AG08395 (cell line): ENCODE measurements around the gene TPP1.

ENCODE experiments used
- DNase-seq: peaks from one replicate; pipeline ENCODE4 v3.0.0; 2012; ENCODE audit warnings: mixed read lengths, low spot score

TPP1 gene

DNA sequence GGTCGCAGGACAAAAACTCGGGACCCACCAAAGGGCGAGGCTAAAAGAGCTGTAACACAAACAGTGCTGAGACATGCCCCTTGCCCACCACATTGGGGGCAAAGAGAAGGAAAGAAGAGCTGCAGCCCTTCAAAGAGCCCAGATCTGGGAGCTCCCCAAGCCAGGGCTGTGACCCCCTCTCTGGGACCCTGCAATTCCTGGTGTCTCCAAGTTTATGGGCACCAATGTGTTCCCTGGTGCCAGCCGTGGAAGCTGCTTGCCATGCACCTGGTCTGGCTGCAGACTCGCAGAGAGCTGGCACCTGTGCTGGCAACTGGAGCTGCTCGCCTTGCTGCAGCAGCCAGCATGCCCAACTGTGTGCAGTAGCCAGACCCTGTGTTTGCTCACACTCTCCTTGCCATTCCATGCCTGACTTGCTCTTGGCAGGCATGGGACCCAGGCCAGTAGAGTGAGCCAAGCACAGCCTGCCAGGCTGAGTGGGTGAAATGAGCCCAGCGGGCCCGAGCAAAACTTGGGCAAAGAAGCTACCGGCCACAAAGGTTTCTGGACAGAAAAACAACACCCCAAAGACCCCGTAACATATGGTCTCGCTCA is 31.8 kb downstream of the TPP1 start:
- no peak for DNase-seq

GRCh38 chr11:6586434-6587359 is 32.5 kb downstream of the TPP1 start:
- peak; percentile 28 for DNase-seq

- DNase-seq, result no peak
These were observed 34.7 kb downstream of the TPP1 start for GRCh38 chr11:6584528-6584927.

- no peak for DNase-seq
These were observed 35.6 kb downstream of the TPP1 start for GRCh38 chr11:6583584-6583983.

DNA sequence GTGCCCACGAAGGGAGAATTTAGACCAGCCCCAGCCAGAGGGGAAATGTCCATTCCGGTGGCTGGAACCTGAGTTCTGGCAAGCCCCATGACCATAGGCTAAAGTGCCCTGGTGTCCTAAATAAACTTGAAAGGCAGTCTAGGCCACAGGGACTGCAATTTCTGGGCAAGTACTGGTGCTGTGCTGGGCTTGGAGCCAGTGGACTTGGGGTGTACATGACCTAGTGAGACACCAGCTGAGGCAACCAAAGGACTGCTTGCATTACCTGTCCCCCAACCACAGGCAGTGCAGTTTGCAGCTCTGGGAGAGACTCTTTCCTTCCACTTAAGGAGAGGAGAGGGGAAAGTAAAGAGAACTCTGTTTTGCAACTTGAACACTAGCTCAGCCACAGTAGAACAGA is 39.5 kb downstream of the TPP1 start:
- DNase-seq, result no peak

DNA sequence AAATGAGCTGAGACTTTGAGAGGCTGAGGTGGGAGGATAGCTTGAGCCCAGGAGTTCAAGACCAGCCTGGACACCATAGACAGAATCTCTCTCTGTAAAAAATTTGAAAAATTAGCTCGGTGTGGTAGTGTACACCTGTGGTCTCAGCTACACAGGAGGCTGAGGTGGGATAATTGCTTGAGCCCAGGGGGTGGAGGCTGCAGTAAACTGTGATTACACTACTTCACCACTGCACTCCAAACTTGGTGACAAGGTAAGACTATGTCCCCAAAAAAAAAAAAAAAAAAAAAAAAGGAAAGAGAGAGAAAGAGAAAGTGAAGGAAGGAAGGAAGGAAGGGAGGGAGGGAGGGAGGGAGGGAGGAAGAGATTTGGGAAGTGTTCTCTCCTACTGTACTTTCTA is 41.1 kb downstream of the TPP1 start:
- DNase-seq, result no peak

DNA sequence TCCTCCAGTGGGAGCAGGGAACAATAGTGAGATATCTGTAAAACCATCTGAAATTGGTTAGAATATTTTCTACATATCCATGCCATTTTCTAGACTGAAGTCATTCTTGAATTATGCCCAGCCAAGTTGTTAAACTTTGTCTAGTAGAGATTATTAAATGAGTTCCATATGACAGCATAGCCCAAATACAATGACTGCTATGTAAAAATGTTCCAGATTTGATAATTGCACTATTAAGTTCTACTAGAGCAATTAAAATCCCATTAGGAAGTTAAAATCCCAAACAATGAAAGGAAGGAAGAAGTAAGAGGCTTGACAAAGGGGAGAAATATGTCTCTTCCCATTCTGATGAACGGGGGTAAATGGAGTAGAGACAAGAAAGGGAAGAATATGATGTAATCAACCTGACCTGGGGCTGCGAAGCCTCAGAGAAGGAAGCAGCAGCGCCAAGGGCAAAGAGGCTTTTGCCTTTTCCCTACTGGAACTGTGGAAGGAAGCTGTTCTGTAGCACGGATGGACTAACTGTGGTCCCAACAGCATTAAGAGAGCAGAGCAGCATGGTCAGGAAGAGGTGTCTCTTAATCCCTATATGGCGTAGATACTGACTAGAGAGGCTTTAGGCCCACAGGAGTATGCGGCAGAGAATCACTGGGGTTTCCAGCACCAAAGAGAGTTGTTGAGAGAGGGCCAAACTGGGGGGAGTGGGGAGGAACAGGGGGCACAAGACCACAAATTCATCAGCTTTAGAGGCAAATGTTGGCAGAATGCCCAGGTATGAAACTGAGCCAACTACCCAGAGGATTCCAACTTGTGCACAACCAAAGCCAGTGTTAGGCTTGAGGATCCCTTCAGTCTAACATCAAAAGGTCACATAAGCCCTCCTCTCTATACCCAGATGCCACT is 42.5 kb downstream of the TPP1 start:
- peak; percentile 81 for DNase-seq

- DNase-seq, result no peak
These were observed 44.2 kb downstream of the TPP1 start for GRCh38 chr11:6574816-6575715.

GRCh38 chr11:6572215-6572614 is 47.0 kb downstream of the TPP1 start:
- DNase-seq, result peak; percentile 83

DNA sequence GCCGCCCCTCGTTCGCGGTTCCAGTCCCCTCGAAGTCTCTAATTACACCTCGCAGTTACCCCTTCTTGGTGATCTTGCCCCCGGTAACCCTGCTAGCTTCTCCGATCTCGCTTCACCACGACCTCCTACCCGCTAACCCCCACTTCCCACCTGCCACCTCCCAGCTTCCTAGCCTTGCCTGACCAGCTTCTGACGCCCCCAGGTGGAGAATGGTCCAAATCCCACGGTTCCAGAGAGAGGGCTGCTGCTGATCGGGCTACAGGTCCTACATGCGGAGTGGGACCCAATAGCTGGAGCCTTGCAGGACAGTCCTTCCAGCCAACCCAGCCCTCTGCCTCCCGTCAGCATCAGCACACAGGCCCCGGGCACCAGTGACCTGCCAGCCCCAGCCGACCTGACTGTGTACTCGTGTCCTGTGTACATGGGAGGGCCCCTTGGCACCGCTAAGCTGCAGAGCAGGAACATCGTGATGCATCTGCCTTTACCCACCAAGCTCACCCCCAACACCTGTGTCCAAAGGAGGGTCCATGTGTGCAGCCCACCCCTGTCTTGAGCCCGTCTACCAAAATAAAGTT is 47.7 kb downstream of the TPP1 start:
- no peak for DNase-seq

GRCh38 chr11:6570691-6571427 is 48.4 kb downstream of the TPP1 start:
- no peak for DNase-seq

DNA sequence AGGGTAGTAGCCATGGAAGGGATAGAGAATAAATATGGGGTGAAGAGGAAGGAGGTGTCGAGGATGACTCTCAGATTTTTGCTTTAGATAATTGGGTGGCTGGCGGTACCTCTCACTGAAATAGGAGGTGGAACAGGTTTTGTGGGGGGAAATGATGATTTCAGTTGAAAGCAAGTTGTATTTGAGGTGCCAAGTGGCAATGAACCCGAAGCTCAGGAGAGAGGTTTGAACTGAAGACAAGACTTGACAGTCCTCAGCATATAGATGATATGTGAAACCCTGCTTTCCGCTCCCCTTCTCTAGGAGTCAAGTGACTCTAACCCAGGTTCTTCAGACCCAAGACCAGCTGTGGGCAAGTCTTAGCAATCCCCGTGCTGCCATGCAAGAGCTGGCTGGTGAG is 49.5 kb downstream of the TPP1 start:
- no peak for DNase-seq

DNA sequence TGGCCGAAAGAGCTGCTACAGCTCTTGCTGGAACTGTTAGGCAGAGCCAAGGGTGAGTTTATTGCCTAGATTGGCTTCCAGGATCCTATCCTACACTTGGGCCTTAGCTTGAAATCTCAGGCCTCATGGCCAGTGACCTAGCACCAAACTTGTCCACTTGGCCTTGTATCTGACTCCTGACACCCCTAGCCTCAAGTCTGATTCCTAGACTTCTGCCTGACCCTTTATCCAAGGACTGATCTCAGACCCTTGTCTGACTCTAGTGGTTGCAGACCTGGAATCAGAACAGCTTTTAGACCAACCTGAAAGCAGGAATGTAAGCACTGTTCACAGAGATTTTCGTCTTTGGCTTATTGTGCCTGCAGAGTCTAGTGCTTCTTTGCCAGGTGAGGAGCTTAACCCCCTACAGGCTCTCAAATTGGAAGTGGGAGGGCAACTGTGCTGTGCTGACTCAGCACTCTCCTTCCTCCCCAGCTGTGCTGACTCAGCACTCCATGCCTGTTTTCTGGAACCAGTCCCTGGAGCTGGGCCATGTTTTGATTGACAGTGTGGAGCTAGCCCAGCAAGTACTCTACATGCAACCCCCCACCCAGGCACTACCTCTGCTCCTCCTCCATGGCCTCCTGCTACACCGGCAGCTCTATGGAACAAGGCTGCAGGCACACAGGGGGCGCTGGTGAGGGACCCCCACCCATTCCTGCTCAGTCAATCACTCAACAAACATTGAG is 50.9 kb downstream of the TPP1 start:
- DNase-seq, result peak; percentile 58

- no peak for DNase-seq
These were observed 51.9 kb downstream of the TPP1 start for GRCh38 chr11:6567371-6567745.

DNA sequence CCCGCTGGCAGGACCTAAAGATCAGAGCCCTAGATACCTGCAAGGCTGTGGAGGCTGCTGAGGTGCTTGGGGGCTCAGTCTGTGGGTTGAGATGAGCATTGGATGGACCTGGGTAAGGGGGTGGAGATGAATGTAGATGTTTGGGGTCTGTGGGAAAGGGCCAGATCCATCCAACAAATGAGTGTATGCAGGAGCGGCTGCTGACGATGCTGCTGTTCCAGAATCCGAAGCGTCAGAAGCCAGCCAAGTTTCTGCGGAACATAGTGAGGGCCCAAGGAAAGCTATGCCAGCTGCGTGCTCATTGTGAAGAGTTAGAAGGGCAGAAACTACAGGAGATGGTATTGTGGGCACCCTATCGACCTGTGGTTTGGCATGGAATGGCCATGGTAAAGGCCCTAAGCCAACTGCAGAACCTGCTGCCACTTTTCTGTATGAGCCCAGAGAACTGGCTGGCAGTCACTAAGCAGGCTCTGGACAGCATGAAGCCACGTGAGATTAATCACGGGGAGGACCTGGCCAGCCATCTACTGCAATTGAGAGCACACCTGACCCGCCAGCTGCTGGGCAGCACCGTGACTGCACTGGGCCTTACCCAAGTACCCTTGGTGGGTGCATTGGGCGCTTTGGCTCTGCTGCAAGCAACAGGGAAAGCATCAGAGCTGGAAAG is 52.4 kb downstream of the TPP1 start:
- DNase-seq, result no peak

GRCh38 chr11:6565988-6566703 is 53.1 kb downstream of the TPP1 start:
- DNase-seq, result no peak

DNA sequence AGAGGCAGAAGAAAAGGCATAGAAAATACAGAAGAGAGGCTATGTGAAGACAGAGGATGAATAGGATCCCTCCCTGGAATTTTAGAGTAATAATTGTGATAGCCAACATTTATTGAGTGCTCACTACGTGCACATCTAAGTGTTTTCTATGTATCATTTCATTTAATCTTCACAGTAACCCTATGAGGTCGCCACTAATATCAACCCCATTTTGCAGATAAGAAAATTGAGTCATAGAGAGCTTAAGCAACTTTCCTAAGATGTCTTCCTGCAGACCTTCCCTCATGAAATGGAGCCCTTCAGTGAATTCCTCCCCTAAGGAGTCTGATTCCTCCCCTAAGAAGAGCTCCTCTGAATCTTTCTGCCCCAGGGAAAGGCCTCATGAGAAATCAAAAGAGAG is 53.9 kb downstream of the TPP1 start:
- no peak for DNase-seq

DNA sequence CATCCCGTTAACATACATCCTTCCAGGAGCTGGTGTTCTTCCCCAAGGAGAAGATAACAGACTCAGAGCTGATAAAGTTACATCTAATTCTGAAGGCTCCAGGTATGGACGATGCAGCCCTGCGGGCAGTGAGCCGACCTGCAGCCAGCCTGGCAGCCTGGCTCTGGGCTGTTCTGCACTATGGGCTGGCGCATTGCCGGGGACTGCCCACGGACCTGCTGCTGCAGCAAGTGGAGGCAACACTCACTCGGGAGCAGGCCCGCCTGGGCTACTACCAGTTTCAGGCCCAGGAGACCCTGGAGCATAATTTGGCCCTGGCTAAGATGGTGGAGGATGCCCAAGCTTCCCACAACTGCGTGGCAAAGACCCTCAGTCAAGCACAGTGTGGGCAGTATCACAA is 55.6 kb downstream of the TPP1 start:
- DNase-seq, result no peak
